H9 (cell line): ENCODE data around the gene WIPF1. TPM values are rescaled to one million over a fixed set of nuclear protein-coding genes. Genes with fewer than 3 reads are reported as not detected.
A peak's percentile ranks its signal among the peaks of the same experiment; 100 is the strongest.

Experiments used
- DNase-seq: peaks from one replicate; pipeline ENCODE4 v3.0.0-alpha.2; 2017
- H2AFZ ChIP-seq: one replicate; pipeline ENCODE4 v1.6.1; 2013; ENCODE audit warnings: mild to moderate bottlenecking, low read length, control low read depth, moderate library complexity
- H2AK5ac ChIP-seq: 2 replicates; pipeline ENCODE4 v1.6.1; 2013; ENCODE audit warnings: low read length, control low read depth, mixed read lengths; ENCODE audit not compliant: insufficient read length
- H2BK120ac ChIP-seq: one replicate; pipeline ENCODE4 v1.6.1; 2013; ENCODE audit warnings: low read depth, mild to moderate bottlenecking, low read length, control low read depth, inconsistent platforms; ENCODE audit not compliant: poor library complexity, severe bottlenecking
- H2BK12ac ChIP-seq: 2 replicates; pipeline ENCODE4 v1.6.1; 2013; ENCODE audit warnings: low read length, control low read depth, mixed read lengths, low read depth; ENCODE audit not compliant: insufficient read length
- H2BK15ac ChIP-seq: 2 replicates; pipeline ENCODE4 v1.6.1; 2013; ENCODE audit warnings: low read depth, low read length, control low read depth
- H2BK20ac ChIP-seq: one replicate; pipeline ENCODE4 v1.6.1; 2013; ENCODE audit warnings: low read depth, mild to moderate bottlenecking, low read length, control low read depth, inconsistent platforms; ENCODE audit not compliant: poor library complexity, severe bottlenecking
- H2BK5ac ChIP-seq: 2 replicates; pipeline ENCODE4 v1.6.1; 2013; ENCODE audit warnings: low read length, control low read depth, mixed read lengths; ENCODE audit not compliant: insufficient read length
- H3K14ac ChIP-seq: 2 replicates; pipeline ENCODE4 v1.6.1; 2013; ENCODE audit warnings: low read length, control low read depth; ENCODE audit not compliant: insufficient read depth
- H3K18ac ChIP-seq: 2 replicates; pipeline ENCODE4 v1.6.1; 2013; ENCODE audit warnings: low read depth, mild to moderate bottlenecking, mixed read lengths, low read length, control low read depth; ENCODE audit not compliant: insufficient read length
- H3K23ac ChIP-seq: 2 replicates; pipeline ENCODE4 v1.6.1; 2013; ENCODE audit warnings: low read length, control low read depth, mixed read lengths, low read depth; ENCODE audit not compliant: insufficient read length
- H3K23me2 ChIP-seq: 2 replicates; pipeline ENCODE4 v1.6.1; 2013; ENCODE audit warnings: low read depth, mild to moderate bottlenecking, mixed read lengths, low read length, control low read depth; ENCODE audit not compliant: insufficient read length, poor library complexity, severe bottlenecking
- H3K27ac ChIP-seq: 2 replicates; pipeline ENCODE4 v1.5.1; 2013; ENCODE audit warnings: low read length, control low read depth, mixed read lengths, low read depth; ENCODE audit not compliant: insufficient read length
- H3K27me3 ChIP-seq: 2 replicates; pipeline ENCODE4 v1.6.1; 2013; ENCODE audit warnings: low read length, control low read depth, inconsistent platforms; ENCODE audit not compliant: insufficient read depth
- H3K4ac ChIP-seq: 2 replicates; pipeline ENCODE4 v1.6.1; 2013; ENCODE audit warnings: low read depth, mild to moderate bottlenecking, control low read depth, inconsistent platforms, low read length, moderate library complexity
- H3K4me1 ChIP-seq: 2 replicates; pipeline ENCODE4 v1.6.1; 2013; ENCODE audit warnings: low read length, control low read depth, inconsistent platforms; ENCODE audit not compliant: insufficient read depth
- H3K4me2 ChIP-seq: 2 replicates; pipeline ENCODE4 v1.6.1; 2013; ENCODE audit warnings: low read length, control low read depth, mixed read lengths; ENCODE audit not compliant: insufficient read length, insufficient read depth
- H3K56ac ChIP-seq: 2 replicates; pipeline ENCODE4 v1.6.1; 2013; ENCODE audit warnings: low read depth, mild to moderate bottlenecking, mixed read lengths, low read length, control low read depth; ENCODE audit not compliant: insufficient read length
- H3K79me1 ChIP-seq: 2 replicates; pipeline ENCODE4 v1.6.1; 2013; ENCODE audit warnings: low read depth, mild to moderate bottlenecking, moderate library complexity, low read length, control low read depth, inconsistent platforms; ENCODE audit not compliant: insufficient read depth, poor library complexity, severe bottlenecking
- H3K79me2 ChIP-seq: 2 replicates; pipeline ENCODE4 v1.6.1; 2013; ENCODE audit warnings: low read length, control low read depth, inconsistent platforms; ENCODE audit not compliant: insufficient read depth
- H3K9ac ChIP-seq: 2 replicates; pipeline ENCODE4 v1.6.1; 2013; ENCODE audit warnings: low read length, control low read depth, mixed read lengths; ENCODE audit not compliant: insufficient read length; ENCODE audit errors: extremely low read depth
- H3K9me3 ChIP-seq: one replicate; pipeline ENCODE4 v1.6.1; 2013; ENCODE audit warnings: low read depth, low read length, inconsistent platforms; ENCODE audit not compliant: control insufficient read depth
- H3T11ph ChIP-seq: one replicate; pipeline ENCODE4 v1.6.1; 2013; ENCODE audit warnings: mild to moderate bottlenecking, low read length, control low read depth, inconsistent platforms
- H4K20me1 ChIP-seq: one replicate; pipeline ENCODE4 v1.6.1; 2013; ENCODE audit not compliant: control insufficient read depth, insufficient read length, insufficient read depth
- H4K5ac ChIP-seq: 2 replicates; pipeline ENCODE4 v1.6.1; 2013; ENCODE audit warnings: low read depth, mild to moderate bottlenecking, mixed read lengths, low read length, control low read depth; ENCODE audit not compliant: insufficient read length
- H4K8ac ChIP-seq: replicated peaks from 2 replicates; pipeline ENCODE4 v1.6.1; 2013; ENCODE audit warnings: low read length, control low read depth, mixed read lengths, low read depth; ENCODE audit not compliant: insufficient read length
- H4K91ac ChIP-seq: 2 replicates; pipeline ENCODE4 v1.6.1; 2013; ENCODE audit warnings: low read depth, mild to moderate bottlenecking, moderate library complexity, mixed read lengths, low read length, control low read depth; ENCODE audit not compliant: insufficient read length
- H3K27ac Mint-ChIP-seq, 3 experiments: 2 replicates in 2 of 3; 3 replicates in 1 of 3; pipeline ENCODE4 v1.8.0; 2020 to 2021; ENCODE audit warnings: mixed read lengths in 3 of 3, mild to moderate bottlenecking in 1 of 3, moderate library complexity in 1 of 3
- H3K27me3 Mint-ChIP-seq: 2 replicates; pipeline ENCODE4 v1.8.0; 2021; ENCODE audit warnings: low read depth, mild to moderate bottlenecking, moderate library complexity, mixed read lengths
- H3K36me3 Mint-ChIP-seq, 3 experiments: 2 replicates in 2 of 3; 3 replicates in 1 of 3; pipeline ENCODE4 v1.8.0; 2020 to 2021; ENCODE audit warnings: low read depth in 3 of 3, mixed read lengths in 3 of 3; ENCODE audit not compliant: insufficient read depth in 1 of 3
- H3K4me1 Mint-ChIP-seq, 2 experiments: 2 replicates each; pipeline ENCODE4 v1.8.0; 2020; ENCODE audit warnings: mixed read lengths in 2 of 2
- H3K4me3 Mint-ChIP-seq, 2 experiments: 2 replicates in 1 of 2; 3 replicates in 1 of 2; pipeline ENCODE4 v1.8.0; 2020 to 2021; ENCODE audit warnings: mild to moderate bottlenecking in 2 of 2, mixed read lengths in 2 of 2, moderate library complexity in 1 of 2
- H3K9me3 Mint-ChIP-seq, 2 experiments: 2 replicates in 1 of 2; 3 replicates in 1 of 2; pipeline ENCODE4 v1.8.0; 2020; ENCODE audit warnings: mild to moderate bottlenecking in 2 of 2, mixed read lengths in 2 of 2, moderate library complexity in 1 of 2
- WGBS: extraction: QIAGEN DNeasy Blood & Tissue Kit; methylation state at CpG from one replicate; pipeline ENCODE4 v1.1.7; 2013; ENCODE audit warnings: missing lambda C conversion rate, low lambda C conversion rate, mixed read lengths; ENCODE audit not compliant: insufficient read length; ENCODE audit errors: extremely low coverage; 5-methylcytosine and 5-hydroxymethylcytosine counted together
- total RNA-seq: library from RNA; stranded (reverse); gene quantifications from 2 replicates; pipeline ENCODE4 v1.2.1, GENCODE V29; 2021
- TF ChIP-seq, protein P1 (sequence below): fragments of 200-600 bp; sonication (generic); conservative IDR thresholded peaks from 3 replicates; pipeline ENCODE4 v1.8.0; 2021; ENCODE audit warnings: antibody characterized with exemption, mild to moderate bottlenecking

WIPF1 gene
- total RNA-seq, 1 experiment from 2014 or later: 5.1 TPM

- no peaks in the 10 kb centered on the region; the same call in 1 of the 2 replicates for H3K27me3 Mint-ChIP-seq
Observed at GRCh38 chr2:174610243-174610995, 12.8 kb upstream of the WIPF1 start.

More at GRCh38 chr2:174610243-174610995, 12.8 kb upstream of the WIPF1 start:
- H3K27ac Mint-ChIP-seq: peak overlapping the region in 1 of 3 experiments; percentile 5; a peak in 1 of 7 replicates
- WGBS: no CpG with 5 or more reads among the region's 7 CpGs
- H3K4me1 ChIP-seq: no peaks in the 10 kb centered on the region
- TF ChIP-seq, protein P1, sequence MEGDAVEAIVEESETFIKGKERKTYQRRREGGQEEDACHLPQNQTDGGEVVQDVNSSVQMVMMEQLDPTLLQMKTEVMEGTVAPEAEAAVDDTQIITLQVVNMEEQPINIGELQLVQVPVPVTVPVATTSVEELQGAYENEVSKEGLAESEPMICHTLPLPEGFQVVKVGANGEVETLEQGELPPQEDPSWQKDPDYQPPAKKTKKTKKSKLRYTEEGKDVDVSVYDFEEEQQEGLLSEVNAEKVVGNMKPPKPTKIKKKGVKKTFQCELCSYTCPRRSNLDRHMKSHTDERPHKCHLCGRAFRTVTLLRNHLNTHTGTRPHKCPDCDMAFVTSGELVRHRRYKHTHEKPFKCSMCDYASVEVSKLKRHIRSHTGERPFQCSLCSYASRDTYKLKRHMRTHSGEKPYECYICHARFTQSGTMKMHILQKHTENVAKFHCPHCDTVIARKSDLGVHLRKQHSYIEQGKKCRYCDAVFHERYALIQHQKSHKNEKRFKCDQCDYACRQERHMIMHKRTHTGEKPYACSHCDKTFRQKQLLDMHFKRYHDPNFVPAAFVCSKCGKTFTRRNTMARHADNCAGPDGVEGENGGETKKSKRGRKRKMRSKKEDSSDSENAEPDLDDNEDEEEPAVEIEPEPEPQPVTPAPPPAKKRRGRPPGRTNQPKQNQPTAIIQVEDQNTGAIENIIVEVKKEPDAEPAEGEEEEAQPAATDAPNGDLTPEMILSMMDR: no peak
- H3K9me3 ChIP-seq: no peaks in the 10 kb centered on the region
- no peak overlapping the region for H3K23ac ChIP-seq
- no peak overlapping the region for H2BK20ac ChIP-seq
- H3K56ac ChIP-seq: no peak overlapping the region
- H3T11ph ChIP-seq: no peak overlapping the region
- H3K4ac ChIP-seq: no peak overlapping the region
- no peak for DNase-seq
- no peaks in the 10 kb centered on the region for H4K20me1 ChIP-seq
- no peak overlapping the region for H2BK5ac ChIP-seq
- H3K14ac ChIP-seq: no peak overlapping the region; the same call in 1 of the 2 replicates
- peaks cover 0 to 7% of the 10 kb centered on the region in 2 experiments; a peak in 1 of 4 replicates for H3K4me1 Mint-ChIP-seq
- H3K18ac ChIP-seq: no peak overlapping the region
- no peak overlapping the region for H2BK15ac ChIP-seq
- no peaks in the 10 kb centered on the region for H3K9me3 Mint-ChIP-seq
- H4K91ac ChIP-seq: no peak overlapping the region
- H3K79me2 ChIP-seq: no peaks in the 10 kb centered on the region
- no peak overlapping the region for H3K4me3 Mint-ChIP-seq
- no peak overlapping the region for H2BK12ac ChIP-seq
- no peaks in the 10 kb centered on the region for H3K23me2 ChIP-seq
- no peak overlapping the region for H4K8ac ChIP-seq
- H3K4me2 ChIP-seq: no peak overlapping the region
- no peak overlapping the region for H2AFZ ChIP-seq
- H2BK120ac ChIP-seq: no peak overlapping the region
- no peak overlapping the region for H3K27ac ChIP-seq
- H3K27me3 ChIP-seq: no peaks in the 10 kb centered on the region
- H4K5ac ChIP-seq: no peak overlapping the region
- H3K36me3 Mint-ChIP-seq: no peaks in the 10 kb centered on the region
- no peak overlapping the region for H3K9ac ChIP-seq
- no peak overlapping the region for H2AK5ac ChIP-seq
- no peaks in the 10 kb centered on the region for H3K79me1 ChIP-seq
